ENCODE measurements around the gene RMC1.

- TF ChIP-seq CTCF (IDR thresholded peaks at IDR 0.05) (no peak), POLR2A (IDR thresholded peaks at IDR 0.05) (no peak), POLR2AphosphoS5 (IDR thresholded peaks at IDR 0.05) (no peak)
These were observed 36.0 kb downstream of the RMC1 start for GRCh38 chr18:23539296-23539695.

All from transverse colon (tissue), 4 donors.